ENCODE data around the gene ITGB6.

The ITGB6 gene

DNA sequence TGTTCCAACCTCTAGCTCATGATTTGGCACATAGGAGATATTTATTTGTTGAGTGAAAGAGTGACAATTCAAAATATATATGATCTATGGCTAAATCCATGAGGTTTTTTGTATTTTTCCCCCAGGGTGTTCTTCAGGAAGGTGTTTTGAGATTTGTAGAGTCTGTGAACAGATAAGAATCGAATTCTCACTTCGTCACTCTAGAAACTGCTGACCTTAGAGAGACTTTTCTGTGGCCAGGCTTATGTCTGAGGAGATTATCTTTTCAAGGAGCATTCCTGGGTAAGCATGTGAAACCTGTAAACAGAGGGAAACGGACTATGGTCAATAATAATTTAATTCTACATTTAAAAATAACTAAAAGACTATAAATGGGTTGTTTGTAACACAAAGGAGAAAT lies 849 bp upstream of the ITGB6 start:
- H4K20me1 ChIP-seq (ENCODE audit: control insufficient read depth, insufficient read depth, low read depth, low read length): no peaks in the 10 kb centered on the region
- TF ChIP-seq EZH2phosphoT487 (IDR thresholded peaks at IDR 0.05; ENCODE audit: borderline replicate concordance, low read length): no peak
- TF ChIP-seq, protein P1, sequence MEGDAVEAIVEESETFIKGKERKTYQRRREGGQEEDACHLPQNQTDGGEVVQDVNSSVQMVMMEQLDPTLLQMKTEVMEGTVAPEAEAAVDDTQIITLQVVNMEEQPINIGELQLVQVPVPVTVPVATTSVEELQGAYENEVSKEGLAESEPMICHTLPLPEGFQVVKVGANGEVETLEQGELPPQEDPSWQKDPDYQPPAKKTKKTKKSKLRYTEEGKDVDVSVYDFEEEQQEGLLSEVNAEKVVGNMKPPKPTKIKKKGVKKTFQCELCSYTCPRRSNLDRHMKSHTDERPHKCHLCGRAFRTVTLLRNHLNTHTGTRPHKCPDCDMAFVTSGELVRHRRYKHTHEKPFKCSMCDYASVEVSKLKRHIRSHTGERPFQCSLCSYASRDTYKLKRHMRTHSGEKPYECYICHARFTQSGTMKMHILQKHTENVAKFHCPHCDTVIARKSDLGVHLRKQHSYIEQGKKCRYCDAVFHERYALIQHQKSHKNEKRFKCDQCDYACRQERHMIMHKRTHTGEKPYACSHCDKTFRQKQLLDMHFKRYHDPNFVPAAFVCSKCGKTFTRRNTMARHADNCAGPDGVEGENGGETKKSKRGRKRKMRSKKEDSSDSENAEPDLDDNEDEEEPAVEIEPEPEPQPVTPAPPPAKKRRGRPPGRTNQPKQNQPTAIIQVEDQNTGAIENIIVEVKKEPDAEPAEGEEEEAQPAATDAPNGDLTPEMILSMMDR (IDR thresholded peaks at IDR 0.05; ENCODE audit: low read depth, low read length, poor library complexity, severe bottlenecking): no peak
- no peaks in the 10 kb centered on the region for H3F3A ChIP-seq (ENCODE audit: control insufficient read depth, insufficient read depth)
- no peaks in the 10 kb centered on the region for H3K9me3 ChIP-seq (ENCODE audit: control insufficient read depth, insufficient read depth, low read length)
- H3K4me3 ChIP-seq (ENCODE audit: low read length): no peak overlapping the region
- H3K4me2 ChIP-seq (ENCODE audit: low read length): no peak overlapping the region
- no peaks in the 10 kb centered on the region for H3K79me2 ChIP-seq (ENCODE audit: control insufficient read depth, low read length)
- no peaks in the 10 kb centered on the region for H3K9me2 ChIP-seq (replicated peaks; ENCODE audit: control insufficient read depth, low read length)
- no peaks in the 10 kb centered on the region for H3K27me3 ChIP-seq (ENCODE audit: control insufficient read depth, low read length)
- H3K4me1 ChIP-seq (ENCODE audit: control insufficient read depth, low read length): no peaks in the 10 kb centered on the region
- no peak overlapping the region for H3K27ac ChIP-seq (ENCODE audit: low read depth, low read length)
- no peaks in the 10 kb centered on the region for H3K36me3 ChIP-seq (ENCODE audit: control insufficient read depth, low read length)

DNA sequence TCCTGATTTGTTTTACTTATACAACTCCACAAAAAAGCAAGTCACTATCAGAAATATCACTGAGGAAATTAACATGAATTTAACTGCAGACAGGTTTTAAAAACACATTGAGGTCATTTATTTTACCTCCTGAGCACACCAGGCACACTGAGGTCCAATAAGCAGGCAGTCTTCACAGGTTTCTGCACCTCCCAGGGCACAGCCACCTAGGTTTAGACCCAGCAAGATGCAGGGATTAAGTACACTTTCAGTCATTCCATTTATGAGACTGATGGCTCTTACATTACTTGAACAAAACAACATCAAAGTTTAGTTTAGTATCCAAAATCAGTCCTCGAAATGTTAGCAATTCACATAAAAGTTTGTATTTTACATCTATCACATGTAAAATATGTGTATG lies 1.0 kb downstream of the ITGB6 start:
- Histone ChIP-seq H3K9me3 (ENCODE audit: control insufficient read depth, insufficient read depth, low read length) (no peaks in the 10 kb centered on the region), H3F3A (ENCODE audit: control insufficient read depth, insufficient read depth) (no peaks in the 10 kb centered on the region), H4K20me1 (ENCODE audit: control insufficient read depth, insufficient read depth, low read depth, low read length) (no peaks in the 10 kb centered on the region), H3K27ac (ENCODE audit: low read depth, low read length) (no peak overlapping the region), H3K36me3 (ENCODE audit: control insufficient read depth, low read length) (no peaks in the 10 kb centered on the region), H3K4me1 (ENCODE audit: control insufficient read depth, low read length) (no peaks in the 10 kb centered on the region), H3K4me2 (ENCODE audit: low read length) (no peak overlapping the region), H3K9me2 (replicated peaks; ENCODE audit: control insufficient read depth, low read length) (no peaks in the 10 kb centered on the region), H3K27me3 (ENCODE audit: control insufficient read depth, low read length) (no peaks in the 10 kb centered on the region), H3K4me3 (ENCODE audit: low read length) (no peak overlapping the region), H3K79me2 (ENCODE audit: control insufficient read depth, low read length) (no peaks in the 10 kb centered on the region)
- TF ChIP-seq EZH2phosphoT487 (IDR thresholded peaks at IDR 0.05; ENCODE audit: borderline replicate concordance, low read length): no peak
- TF ChIP-seq, protein P1 (IDR thresholded peaks at IDR 0.05; ENCODE audit: low read depth, low read length, poor library complexity, severe bottlenecking): no peak

DNA sequence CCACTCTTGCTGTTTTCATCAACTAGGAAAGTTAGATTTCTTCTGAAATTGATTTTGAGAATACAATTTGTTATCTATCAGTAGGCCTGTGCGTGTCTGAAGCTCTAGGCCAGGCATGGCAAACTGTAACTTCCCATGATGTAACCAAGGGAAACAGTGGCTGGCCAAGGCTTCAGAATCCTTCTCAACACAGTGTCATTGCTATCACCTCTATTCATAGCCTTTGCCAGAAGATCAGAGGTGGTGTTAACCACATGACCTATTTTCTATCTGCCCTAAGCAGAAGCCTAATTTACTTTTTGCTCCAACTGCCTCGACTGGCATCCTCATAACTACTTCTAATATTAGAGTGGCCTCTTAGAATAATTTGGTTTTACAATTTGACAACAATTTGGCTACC lies 2.5 kb downstream of the ITGB6 start:
- no peaks in the 10 kb centered on the region for H3F3A ChIP-seq (ENCODE audit: control insufficient read depth, insufficient read depth)
- H3K4me2 ChIP-seq (ENCODE audit: low read length): no peak overlapping the region
- no peaks in the 10 kb centered on the region for H3K9me2 ChIP-seq (replicated peaks; ENCODE audit: control insufficient read depth, low read length)
- H4K20me1 ChIP-seq (ENCODE audit: control insufficient read depth, insufficient read depth, low read depth, low read length): no peaks in the 10 kb centered on the region
- TF ChIP-seq, protein P1 (IDR thresholded peaks at IDR 0.05; ENCODE audit: low read depth, low read length, poor library complexity, severe bottlenecking): no peak
- no peak for TF ChIP-seq EZH2phosphoT487 (IDR thresholded peaks at IDR 0.05; ENCODE audit: borderline replicate concordance, low read length)
- H3K79me2 ChIP-seq (ENCODE audit: control insufficient read depth, low read length): no peaks in the 10 kb centered on the region
- H3K27me3 ChIP-seq (ENCODE audit: control insufficient read depth, low read length): no peaks in the 10 kb centered on the region
- H3K9me3 ChIP-seq (ENCODE audit: control insufficient read depth, insufficient read depth, low read length): no peaks in the 10 kb centered on the region
- no peak overlapping the region for H3K27ac ChIP-seq (ENCODE audit: low read depth, low read length)
- no peaks in the 10 kb centered on the region for H3K4me1 ChIP-seq (ENCODE audit: control insufficient read depth, low read length)
- H3K4me3 ChIP-seq (ENCODE audit: low read length): no peak overlapping the region
- H3K36me3 ChIP-seq (ENCODE audit: control insufficient read depth, low read length): no peaks in the 10 kb centered on the region

DNA sequence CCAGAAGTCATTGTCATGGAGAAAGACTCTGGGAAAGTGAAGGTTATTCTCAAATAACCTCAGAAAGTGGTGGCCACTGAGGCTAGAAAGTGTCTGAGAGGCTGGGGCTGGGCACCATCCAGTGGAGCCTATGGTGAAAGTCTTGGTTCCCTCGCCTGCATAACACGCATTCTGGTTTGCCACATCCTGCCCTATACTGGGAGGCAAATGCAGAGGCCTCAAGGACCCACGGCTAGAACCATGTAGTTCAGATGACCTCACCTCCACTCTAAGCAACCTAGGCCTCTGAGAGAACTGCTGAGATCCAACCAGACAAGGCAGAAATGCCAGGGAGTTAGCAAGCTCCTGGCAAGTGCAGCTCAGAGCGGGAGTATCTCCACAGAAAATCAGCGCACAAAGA lies 5.1 kb downstream of the ITGB6 start:
- Histone ChIP-seq H4K20me1 (ENCODE audit: control insufficient read depth, insufficient read depth, low read depth, low read length) (no peaks in the 10 kb centered on the region), H3K4me3 (ENCODE audit: low read length) (no peak overlapping the region), H3K27ac (ENCODE audit: low read depth, low read length) (no peak overlapping the region), H3F3A (ENCODE audit: control insufficient read depth, insufficient read depth) (no peaks in the 10 kb centered on the region), H3K36me3 (ENCODE audit: control insufficient read depth, low read length) (no peaks in the 10 kb centered on the region), H3K9me3 (ENCODE audit: control insufficient read depth, insufficient read depth, low read length) (no peaks in the 10 kb centered on the region), H3K27me3 (ENCODE audit: control insufficient read depth, low read length) (no peaks in the 10 kb centered on the region), H3K9me2 (replicated peaks; ENCODE audit: control insufficient read depth, low read length) (no peaks in the 10 kb centered on the region), H3K4me1 (ENCODE audit: control insufficient read depth, low read length) (no peaks in the 10 kb centered on the region), H3K4me2 (ENCODE audit: low read length) (no peak overlapping the region), H3K79me2 (ENCODE audit: control insufficient read depth, low read length) (no peaks in the 10 kb centered on the region)
- TF ChIP-seq EZH2phosphoT487 (IDR thresholded peaks at IDR 0.05; ENCODE audit: borderline replicate concordance, low read length): no peak
- TF ChIP-seq, protein P1 (IDR thresholded peaks at IDR 0.05; ENCODE audit: low read depth, low read length, poor library complexity, severe bottlenecking): no peak

Data from DOHH2 (cell line).